Nephron progenitor cell (in vitro differentiated cells): ENCODE measurements around the gene MDH1B.

Experiments used
- DNase-seq: peaks from one replicate; pipeline ENCODE4 v3.0.0; 2021
- H3K27ac Mint-ChIP-seq: 2 replicates; pipeline ENCODE4 v1.8.0; 2021; ENCODE audit warnings: mild to moderate bottlenecking, moderate library complexity, mixed read lengths
- H3K27me3 Mint-ChIP-seq: 2 replicates; pipeline ENCODE4 v1.8.0; 2021; ENCODE audit warnings: mild to moderate bottlenecking, low read depth, mixed read lengths; ENCODE audit not compliant: poor library complexity
- H3K36me3 Mint-ChIP-seq: 2 replicates; pipeline ENCODE4 v1.8.0; 2021; ENCODE audit warnings: low read depth, mixed read lengths
- H3K4me1 Mint-ChIP-seq: 2 replicates; pipeline ENCODE4 v1.8.0; 2021; ENCODE audit warnings: mixed read lengths
- H3K4me3 Mint-ChIP-seq: 2 replicates; pipeline ENCODE4 v1.8.0; 2021; ENCODE audit warnings: mild to moderate bottlenecking, moderate library complexity, mixed read lengths
- H3K9me3 Mint-ChIP-seq: 2 replicates; pipeline ENCODE4 v1.8.0; 2021; ENCODE audit warnings: mild to moderate bottlenecking, moderate library complexity, mixed read lengths
- CTCF ChIP-seq: fragments of 200-600 bp; sonication (generic); IDR thresholded peaks from 2 replicates; pipeline ENCODE4 v1.5.0; 2021; ENCODE audit warnings: antibody characterized with exemption

The MDH1B gene

GRCh38 chr2:206708286-206708685, 56.8 kb downstream of the MDH1B start:
- H3K4me1 Mint-ChIP-seq = no peaks in the 10 kb centered on the region
- H3K27ac Mint-ChIP-seq = no peak overlapping the region
- no peaks in the 10 kb centered on the region for H3K36me3 Mint-ChIP-seq
- no peak for DNase-seq
- no peaks in the 10 kb centered on the region for H3K9me3 Mint-ChIP-seq
- no peak overlapping the region for H3K4me3 Mint-ChIP-seq
- H3K27me3 Mint-ChIP-seq = peaks cover 13% of the 10 kb centered on the region
- no peak for TF ChIP-seq CTCF

- Mint-ChIP-seq H3K9me3 (no peaks in the 10 kb centered on the region), H3K27ac (no peak overlapping the region), H3K4me3 (no peak overlapping the region), H3K27me3 (peaks cover 17% of the 10 kb centered on the region), H3K36me3 (no peaks in the 10 kb centered on the region), H3K4me1 (no peaks in the 10 kb centered on the region)
- DNase-seq = no peak
- no peak for TF ChIP-seq CTCF
Observed at GRCh38 chr2:206707164-206707701, 57.9 kb downstream of the MDH1B start.

- Mint-ChIP-seq H3K4me3 (no peak overlapping the region), H3K9me3 (no peaks in the 10 kb centered on the region), H3K27me3 (peaks cover 21% of the 10 kb centered on the region), H3K36me3 (no peaks in the 10 kb centered on the region), H3K27ac (no peak overlapping the region), H3K4me1 (no peaks in the 10 kb centered on the region)
- no peak for TF ChIP-seq CTCF
- no peak for DNase-seq
Observed at GRCh38 chr2:206701952-206702605, 63.0 kb downstream of the MDH1B start.

GRCh38 chr2:206700156-206700555, 65.0 kb downstream of the MDH1B start:
- H3K4me1 Mint-ChIP-seq = no peaks in the 10 kb centered on the region
- no peak overlapping the region for H3K4me3 Mint-ChIP-seq
- no peaks in the 10 kb centered on the region for H3K36me3 Mint-ChIP-seq
- no peak for DNase-seq
- H3K27me3 Mint-ChIP-seq = peaks cover 17% of the 10 kb centered on the region
- no peaks in the 10 kb centered on the region for H3K9me3 Mint-ChIP-seq
- TF ChIP-seq CTCF = no peak
- H3K27ac Mint-ChIP-seq = no peak overlapping the region

- peaks cover 17% of the 10 kb centered on the region for H3K27me3 Mint-ChIP-seq
- TF ChIP-seq CTCF = no peak
Observed at GRCh38 chr2:206698811-206699210, 66.3 kb downstream of the MDH1B start.

GRCh38 chr2:206696910-206697309, 68.2 kb downstream of the MDH1B start:
- no peaks in the 10 kb centered on the region for H3K9me3 Mint-ChIP-seq
- no peak for TF ChIP-seq CTCF
- no peak for DNase-seq
- no peaks in the 10 kb centered on the region for H3K36me3 Mint-ChIP-seq
- H3K27ac Mint-ChIP-seq = no peak overlapping the region
- peaks cover 14% of the 10 kb centered on the region for H3K27me3 Mint-ChIP-seq
- H3K4me3 Mint-ChIP-seq = no peak overlapping the region
- no peaks in the 10 kb centered on the region for H3K4me1 Mint-ChIP-seq

More at GRCh38 chr2:206698811-206699210, 66.3 kb downstream of the MDH1B start:
- no peak overlapping the region for H3K4me3 Mint-ChIP-seq
- H3K36me3 Mint-ChIP-seq = no peaks in the 10 kb centered on the region
- H3K27ac Mint-ChIP-seq = no peak overlapping the region
- no peaks in the 10 kb centered on the region for H3K4me1 Mint-ChIP-seq
- DNase-seq = no peak
- H3K9me3 Mint-ChIP-seq = no peaks in the 10 kb centered on the region
